Measurements from ENCODE around the gene PAX7. TPM values are rescaled to one million over a fixed set of nuclear protein-coding genes. Genes with fewer than 3 reads are reported as not detected.

The PAX7 gene
- total and polyA plus RNA-seq, 2 donors (not counting 3 experiments of a cell fraction or from before 2014, with no cell fraction given), result not detected

DNA sequence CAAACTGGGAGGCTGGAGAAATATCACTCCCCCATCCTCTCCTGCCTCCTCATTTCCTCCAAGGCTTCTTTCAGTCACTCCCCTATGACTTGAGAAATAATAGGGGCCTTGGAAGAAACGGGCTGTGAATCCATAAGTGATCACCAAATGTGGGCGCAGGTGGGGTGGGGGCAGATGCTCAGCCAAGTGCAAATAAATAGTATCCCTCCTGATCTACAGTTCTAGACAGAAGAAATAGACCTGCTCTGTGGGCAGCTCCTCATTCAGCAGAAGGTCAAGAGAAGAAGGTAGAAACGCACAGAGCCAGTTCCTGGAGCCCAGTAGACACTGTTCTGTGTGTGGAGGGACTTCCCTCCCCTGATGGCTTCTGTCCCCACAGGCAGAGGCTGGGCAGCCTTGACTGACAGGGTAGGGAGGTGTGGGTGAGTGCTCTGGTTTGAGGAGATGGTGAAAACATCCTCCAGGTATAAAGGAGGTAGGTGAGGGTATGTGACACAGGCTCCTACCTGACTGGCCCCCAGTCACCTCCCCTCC is 17.1 kb downstream of the PAX7 start:
- intact Hi-C loops (cut with micrococcal nuclease) (no loop called here), dilution Hi-C loops (cut with MboI; ENCODE audit: extremely low pct_ligation_motif_present, low sequenced_read_pairs) (no loop called here)
- Histone ChIP-seq H3K27ac (ENCODE audit: insufficient read depth, low read depth, low read length) (no peak overlapping the region), H3K4me2 (ENCODE audit: insufficient read depth, low read length) (no peak overlapping the region), H4K20me1 (replicated peaks; ENCODE audit: control insufficient read depth, extremely low read depth, insufficient read depth, low read length) (no peaks in the 10 kb centered on the region), H3K9me3 (replicated peaks; ENCODE audit: control insufficient read depth, insufficient read depth, low read length) (no peaks in the 10 kb centered on the region), H3K4me1 (ENCODE audit: control insufficient read depth, extremely low read depth, insufficient read depth, low read length) (no peaks in the 10 kb centered on the region), H3K9ac (replicated peaks; ENCODE audit: extremely low read depth, insufficient read depth, low read length) (no peak overlapping the region), H3K27me3 (ENCODE audit: control insufficient read depth in 2 of 2, insufficient read depth in 2 of 2, low read length in 2 of 2) (peaks cover 64 to 67% of the 10 kb centered on the region in 2 experiments), H2AFZ (ENCODE audit: low read depth, low read length) (no peak overlapping the region), H3K4me3 (replicated peaks in 1 of 3; ENCODE audit: insufficient read depth in 1 of 3, low read depth in 1 of 3, low read length in 3 of 3) (no peak overlapping the region), H3K79me2 (ENCODE audit: control insufficient read depth, insufficient read depth, low read length) (no peaks in the 10 kb centered on the region), H3K9me1 (replicated peaks; ENCODE audit: control insufficient read depth, extremely low read depth, insufficient read depth, low read length) (no peaks in the 10 kb centered on the region), H3K36me3 (ENCODE audit: control insufficient read depth in 2 of 2, extremely low read depth in 1 of 2, insufficient read depth in 2 of 2, low read length in 2 of 2) (no peaks in the 10 kb centered on the region)
- ChIA-PET POLR2A (no interaction called here), CTCF (no interaction called here)
- no peak for FAIRE-seq
- no peak for DNase-seq (ENCODE audit: low read depth, low spot score)
- no peak for TF ChIP-seq GATA2 (IDR thresholded peaks at IDR 0.05; ENCODE audit: insufficient read depth, insufficient read length, low read depth, low read length)
- TF ChIP-seq EZH2 (IDR thresholded peaks at IDR 0.05; ENCODE audit: borderline replicate concordance, low read depth, low read length, severe bottlenecking), result no peak
- no TSS peak for BruUV-seq (replicated peaks)

DNA sequence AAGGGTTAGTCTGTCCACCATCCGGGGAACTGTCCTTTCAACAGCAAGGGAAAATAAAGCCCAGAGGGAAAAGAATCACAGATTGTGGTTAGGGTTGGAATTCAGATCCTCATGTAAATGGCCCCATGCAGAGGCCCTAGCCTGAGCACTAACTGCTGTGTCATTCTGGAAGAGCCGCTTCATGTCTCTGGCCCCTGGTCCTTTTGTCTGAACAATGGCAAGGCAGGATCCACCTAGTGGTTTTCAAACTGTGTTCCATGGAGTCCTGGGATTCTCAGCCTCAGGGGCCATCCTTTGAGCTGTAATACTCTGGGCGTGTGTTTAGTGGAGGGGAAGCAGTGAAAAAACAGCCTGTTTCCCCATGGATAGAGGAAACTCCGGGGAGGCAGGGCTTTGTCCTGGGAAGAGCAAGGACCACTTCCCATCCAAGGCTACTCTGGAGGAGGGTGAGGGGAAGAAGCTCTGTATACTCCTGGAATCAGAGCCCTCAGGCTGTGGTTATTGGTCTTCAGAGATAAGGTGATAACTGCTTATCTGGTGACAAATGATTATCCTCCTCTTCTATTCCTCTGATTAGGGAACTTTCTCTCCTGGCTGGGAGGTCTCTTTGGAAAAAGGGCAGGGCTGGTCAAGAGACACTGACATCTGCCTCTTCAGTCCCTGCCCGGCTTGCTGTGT is 19.2 kb downstream of the PAX7 start:
- H3K4me3 ChIP-seq (replicated peaks in 1 of 3; ENCODE audit: insufficient read depth in 1 of 3, low read depth in 1 of 3, low read length in 3 of 3), result no peak overlapping the region
- H3K27me3 ChIP-seq (ENCODE audit: control insufficient read depth in 2 of 2, insufficient read depth in 2 of 2, low read length in 2 of 2), result peaks cover 50 to 56% of the 10 kb centered on the region in 2 experiments
- BruUV-seq (replicated peaks), result no TSS peak
- dilution Hi-C loops (cut with MboI; ENCODE audit: extremely low pct_ligation_motif_present, low sequenced_read_pairs), result no loop called here
- H3K27ac ChIP-seq (ENCODE audit: insufficient read depth, low read depth, low read length), result no peak overlapping the region
- FAIRE-seq, result no peak
- TF ChIP-seq, protein P1, sequence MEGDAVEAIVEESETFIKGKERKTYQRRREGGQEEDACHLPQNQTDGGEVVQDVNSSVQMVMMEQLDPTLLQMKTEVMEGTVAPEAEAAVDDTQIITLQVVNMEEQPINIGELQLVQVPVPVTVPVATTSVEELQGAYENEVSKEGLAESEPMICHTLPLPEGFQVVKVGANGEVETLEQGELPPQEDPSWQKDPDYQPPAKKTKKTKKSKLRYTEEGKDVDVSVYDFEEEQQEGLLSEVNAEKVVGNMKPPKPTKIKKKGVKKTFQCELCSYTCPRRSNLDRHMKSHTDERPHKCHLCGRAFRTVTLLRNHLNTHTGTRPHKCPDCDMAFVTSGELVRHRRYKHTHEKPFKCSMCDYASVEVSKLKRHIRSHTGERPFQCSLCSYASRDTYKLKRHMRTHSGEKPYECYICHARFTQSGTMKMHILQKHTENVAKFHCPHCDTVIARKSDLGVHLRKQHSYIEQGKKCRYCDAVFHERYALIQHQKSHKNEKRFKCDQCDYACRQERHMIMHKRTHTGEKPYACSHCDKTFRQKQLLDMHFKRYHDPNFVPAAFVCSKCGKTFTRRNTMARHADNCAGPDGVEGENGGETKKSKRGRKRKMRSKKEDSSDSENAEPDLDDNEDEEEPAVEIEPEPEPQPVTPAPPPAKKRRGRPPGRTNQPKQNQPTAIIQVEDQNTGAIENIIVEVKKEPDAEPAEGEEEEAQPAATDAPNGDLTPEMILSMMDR (IDR thresholded peaks at IDR 0.05; ENCODE audit: extremely low read depth in 1 of 2, insufficient read depth in 1 of 2, low read depth in 1 of 2, low read length in 2 of 2), result no peak
- TF ChIP-seq JUN (IDR thresholded peaks at IDR 0.05; ENCODE audit: borderline replicate concordance, insufficient read depth, insufficient read length, low read depth), result no peak
- TF ChIP-seq FOS (IDR thresholded peaks at IDR 0.05; ENCODE audit: borderline replicate concordance, insufficient read depth, low read length), result no peak
- no peak for TF ChIP-seq GATA2 (IDR thresholded peaks at IDR 0.05; ENCODE audit: insufficient read depth, insufficient read length, low read depth, low read length)
- no peak for TF ChIP-seq EZH2 (IDR thresholded peaks at IDR 0.05; ENCODE audit: borderline replicate concordance, low read depth, low read length, severe bottlenecking)
- no peak for TF ChIP-seq POLR2AphosphoS5 (IDR thresholded peaks at IDR 0.05; ENCODE audit: insufficient read depth, low read depth, low read length)
- no peak for TF ChIP-seq MYC (IDR thresholded peaks at IDR 0.05; ENCODE audit: low read depth, low read length)
- TF ChIP-seq POLR2A (IDR thresholded peaks at IDR 0.05; ENCODE audit: low read depth, low read length), result no peak
- TF ChIP-seq, protein P2, sequence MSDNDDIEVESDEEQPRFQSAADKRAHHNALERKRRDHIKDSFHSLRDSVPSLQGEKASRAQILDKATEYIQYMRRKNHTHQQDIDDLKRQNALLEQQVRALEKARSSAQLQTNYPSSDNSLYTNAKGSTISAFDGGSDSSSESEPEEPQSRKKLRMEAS (IDR thresholded peaks at IDR 0.05; ENCODE audit: insufficient read depth, insufficient read length), result no peak
- H3K4me1 ChIP-seq (ENCODE audit: control insufficient read depth, extremely low read depth, insufficient read depth, low read length), result no peaks in the 10 kb centered on the region
- H3K9me1 ChIP-seq (replicated peaks; ENCODE audit: control insufficient read depth, extremely low read depth, insufficient read depth, low read length), result no peaks in the 10 kb centered on the region
- no peak for DNase-seq (ENCODE audit: low read depth, low spot score)
- H3K36me3 ChIP-seq (ENCODE audit: control insufficient read depth in 2 of 2, extremely low read depth in 1 of 2, insufficient read depth in 2 of 2, low read length in 2 of 2), result no peaks in the 10 kb centered on the region
- H4K20me1 ChIP-seq (replicated peaks; ENCODE audit: control insufficient read depth, extremely low read depth, insufficient read depth, low read length), result no peaks in the 10 kb centered on the region
- intact Hi-C loops (cut with micrococcal nuclease), result no loop called here
- no peak overlapping the region for H3K4me2 ChIP-seq (ENCODE audit: insufficient read depth, low read length)
- ChIA-PET POLR2A (no interaction called here), CTCF (no interaction called here)
- H3K9ac ChIP-seq (replicated peaks; ENCODE audit: extremely low read depth, insufficient read depth, low read length), result no peak overlapping the region
- no peaks in the 10 kb centered on the region for H3K79me2 ChIP-seq (ENCODE audit: control insufficient read depth, insufficient read depth, low read length)
- H2AFZ ChIP-seq (ENCODE audit: low read depth, low read length), result no peak overlapping the region
- H3K9me3 ChIP-seq (replicated peaks; ENCODE audit: control insufficient read depth, insufficient read depth, low read length), result no peaks in the 10 kb centered on the region
